Retina (tissue), 1 donor: Measurements from ENCODE around the gene CHKA.
"Not testable (repeated sequence)": the region's sequence is repeated elsewhere in the genome, so short reads cannot be mapped to it uniquely, and the experiment has no call there.

Experiments
- DNase-seq: peaks from one replicate; pipeline ENCODE4 v3.0.0-alpha.2; 2016

CHKA gene

DNA sequence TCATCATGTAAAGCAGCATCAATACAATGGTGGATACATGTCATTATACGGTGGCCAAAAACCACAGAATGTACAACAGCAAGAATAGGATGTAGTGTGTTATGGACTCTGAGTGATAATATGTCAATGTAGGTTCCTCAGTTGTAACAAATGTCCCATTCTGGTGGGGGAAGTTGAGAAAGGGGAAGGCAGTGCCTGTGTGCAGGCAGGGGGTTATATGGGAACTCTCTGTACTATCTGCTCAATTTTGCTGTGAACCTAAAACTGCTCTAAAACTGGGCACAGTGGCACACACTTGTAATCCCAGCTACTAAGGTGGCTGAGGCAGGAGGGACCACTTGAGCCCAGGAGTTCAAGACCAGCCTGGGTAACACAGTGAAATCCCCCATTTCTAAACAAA, 5.9 kb downstream of the CHKA start:
- DNase-seq: no peak

DNA sequence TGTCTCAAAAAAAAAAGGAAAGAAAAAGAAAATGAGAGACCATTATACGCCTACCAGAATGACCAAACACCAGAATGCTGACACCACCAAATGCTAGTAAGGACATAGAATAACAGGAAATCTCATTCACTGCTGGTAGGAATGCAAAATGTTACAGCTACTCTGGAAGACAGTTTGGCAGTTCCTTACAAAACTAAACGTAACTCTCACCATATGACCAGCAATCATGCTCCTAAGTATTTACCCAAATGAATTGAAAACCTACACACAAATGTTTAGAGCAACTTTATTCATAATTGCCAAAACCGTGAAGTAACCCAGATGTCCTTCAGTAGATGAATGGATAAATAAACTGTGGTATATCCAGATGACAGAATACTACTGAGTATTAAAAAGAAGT, 7.2 kb downstream of the CHKA start:
- no peak for DNase-seq

DNA sequence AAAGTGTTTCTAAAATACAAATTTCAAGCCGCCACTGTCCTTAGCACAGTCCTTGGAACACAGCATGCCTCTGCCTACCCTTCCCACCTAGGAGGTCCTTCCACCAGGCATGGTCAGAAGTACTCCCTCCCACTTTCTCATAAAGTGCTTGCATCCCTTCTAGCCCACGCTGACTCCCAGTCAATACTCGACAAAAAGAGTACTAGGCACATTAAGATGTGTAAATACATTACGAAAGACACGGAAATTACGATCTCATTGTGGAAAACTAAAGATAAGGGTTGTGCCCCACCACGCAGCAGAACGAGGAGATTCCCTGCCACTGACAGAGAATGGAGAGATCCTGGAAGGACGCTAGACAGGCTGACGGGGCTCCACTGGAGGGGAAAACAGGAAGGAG, 13.5 kb downstream of the CHKA start:
- no peak for DNase-seq

DNA sequence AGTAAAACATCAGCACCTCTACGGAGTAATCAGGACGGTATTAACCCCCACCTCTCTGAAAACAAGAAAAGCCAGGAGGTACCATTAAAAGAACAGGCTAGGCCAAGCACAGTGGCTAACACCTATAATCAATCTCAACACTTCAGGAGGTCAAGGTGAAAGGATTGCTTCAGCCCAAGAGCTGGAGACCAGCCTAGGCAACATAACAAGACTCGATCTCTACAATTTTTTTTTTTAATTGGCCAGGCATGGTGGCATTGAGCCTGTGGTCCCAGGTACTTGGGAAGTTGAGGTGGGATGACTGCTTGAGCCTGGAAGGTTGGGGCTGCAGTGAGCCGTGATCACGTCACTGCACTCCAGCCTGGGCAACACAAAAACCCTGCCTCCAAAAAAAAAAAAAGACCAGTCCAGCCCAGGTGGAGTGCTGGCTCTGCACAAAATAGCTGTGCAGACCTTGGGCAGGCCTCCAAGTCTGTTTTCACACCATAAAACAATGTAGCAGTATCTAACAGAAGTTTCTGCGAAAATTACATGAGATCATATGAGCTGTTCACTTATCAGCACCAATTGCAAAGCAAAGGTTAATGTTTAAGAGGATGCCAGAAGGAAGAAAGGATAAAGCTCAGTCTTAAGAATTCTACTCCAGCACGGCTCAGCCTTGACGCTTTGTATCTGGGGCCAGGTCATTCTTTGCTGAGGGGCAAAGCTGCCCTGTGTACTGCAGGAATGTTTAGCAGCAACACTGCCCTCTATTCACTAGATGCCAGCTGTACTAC, 14.8 kb downstream of the CHKA start:
- no peak for DNase-seq

DNA sequence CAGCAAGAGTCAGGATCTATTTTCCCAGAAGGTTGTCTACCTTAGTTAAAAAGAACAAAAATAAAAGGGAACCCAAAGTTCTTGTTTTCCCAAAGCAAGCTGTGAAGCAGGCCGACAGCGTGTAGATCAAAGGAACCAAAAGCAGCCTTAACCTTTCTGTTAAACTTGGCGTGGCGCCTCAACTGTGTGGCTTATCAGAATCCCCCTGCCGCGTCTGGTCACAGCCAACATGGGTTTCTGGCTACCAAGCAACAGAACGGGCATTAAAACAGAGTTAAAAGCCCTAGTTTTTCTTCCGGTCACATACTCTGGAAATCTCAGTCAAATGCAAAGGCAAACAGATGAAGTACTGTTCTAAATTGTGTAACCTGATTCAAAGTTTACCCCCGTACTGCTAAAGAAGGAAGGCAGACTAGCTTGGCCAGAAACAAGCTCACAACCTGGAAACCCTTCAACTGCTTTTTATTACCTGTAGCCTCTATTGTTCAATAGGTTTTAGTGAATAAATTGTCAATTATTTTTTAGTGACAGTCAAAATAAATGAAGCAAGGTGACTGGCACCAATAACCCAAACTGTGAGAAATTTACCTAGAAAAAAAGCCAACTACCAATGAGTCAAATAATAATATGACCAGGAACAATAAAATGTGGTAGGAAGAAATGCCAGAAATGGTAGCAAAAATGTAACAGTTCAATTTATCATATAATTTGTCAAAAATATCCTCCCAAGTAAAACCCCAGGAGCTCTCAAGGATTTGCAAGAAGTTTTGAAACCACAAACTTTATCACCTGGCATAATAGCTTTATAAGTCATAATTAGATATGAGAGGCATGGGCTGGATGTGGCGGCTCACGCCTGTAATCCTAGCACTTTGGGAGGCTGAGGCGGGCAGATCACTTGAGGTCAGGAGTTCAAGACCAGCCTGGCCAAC, 21.4 kb downstream of the CHKA start:
- DNase-seq: no peak

DNA sequence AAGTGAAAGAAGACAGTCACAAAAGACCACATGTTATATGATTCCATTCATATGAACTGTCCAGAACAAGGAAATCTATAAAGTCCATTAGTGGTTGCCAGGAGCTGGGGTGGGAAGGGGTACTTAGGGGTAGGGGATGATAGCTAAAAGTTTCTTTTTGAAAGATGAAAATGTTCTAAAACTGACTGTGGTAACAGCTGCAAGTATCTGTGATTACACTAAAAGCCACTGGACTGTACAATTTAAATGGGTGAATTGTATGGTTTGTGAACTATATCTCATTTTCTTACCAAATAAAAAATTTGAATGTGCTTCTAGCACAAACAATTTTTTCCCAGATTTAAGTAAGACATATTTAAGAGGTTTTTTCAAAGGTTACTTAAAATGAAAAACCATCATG, 22.1 kb downstream of the CHKA start:
- no peak for DNase-seq

DNA sequence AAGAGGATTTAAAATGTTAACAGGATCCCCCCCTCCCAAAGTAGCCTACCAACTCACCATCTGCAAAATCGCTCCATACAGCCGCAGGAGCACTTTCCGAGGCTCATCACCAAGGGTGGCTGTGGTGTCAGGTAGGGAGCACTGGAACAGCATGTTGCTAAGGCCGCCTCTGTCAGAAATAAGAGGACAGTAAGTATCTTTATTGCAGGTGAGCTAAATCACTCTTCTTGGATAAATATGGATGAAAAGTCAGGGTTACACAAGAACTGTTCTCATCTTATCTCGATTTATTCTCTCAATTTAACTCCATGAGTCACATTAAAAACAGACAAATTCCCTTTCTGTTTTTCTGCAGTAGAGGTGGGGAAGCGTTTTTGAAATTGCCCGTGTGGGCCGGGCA, 24.2 kb downstream of the CHKA start:
- DNase-seq: no peak

DNA sequence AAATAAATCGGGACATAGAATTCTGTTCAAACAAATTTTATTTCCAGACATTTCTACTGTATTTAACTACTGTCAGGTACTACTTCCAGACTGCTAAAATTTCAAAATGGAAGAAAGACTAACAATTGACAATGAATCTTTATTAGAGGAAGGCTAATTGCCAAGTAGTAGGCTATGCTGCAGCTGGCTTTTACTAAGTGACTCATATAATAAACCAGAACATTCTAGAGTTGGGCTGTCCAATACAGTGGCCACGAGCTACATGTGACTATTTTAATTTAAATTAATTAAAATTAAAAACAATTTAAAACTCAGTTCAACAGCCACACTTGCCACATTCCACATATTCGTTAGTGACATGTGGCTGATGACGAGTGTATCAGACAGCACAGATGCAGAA, 27.6 kb downstream of the CHKA start:
- DNase-seq: no peak

DNA sequence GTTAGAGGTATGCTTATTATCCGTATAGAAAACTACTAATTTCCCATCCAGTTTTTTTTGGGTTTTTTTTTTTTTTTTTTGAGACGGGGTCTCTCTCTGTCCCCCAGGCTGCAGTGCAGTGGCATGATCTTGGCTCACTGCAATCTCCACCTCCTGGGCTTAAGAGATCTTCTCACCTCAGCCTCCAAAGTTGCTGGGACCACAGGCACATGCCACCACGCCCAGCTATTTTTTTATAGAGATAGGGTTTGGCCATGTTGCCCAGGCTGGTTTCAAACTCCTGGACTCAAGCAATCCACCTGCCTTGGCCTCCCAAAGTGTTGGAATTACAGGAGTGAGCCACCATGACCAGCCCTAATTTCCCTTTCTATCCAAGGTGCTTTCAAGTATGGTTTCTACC, 28.2 kb downstream of the CHKA start:
- DNase-seq: not testable (repeated sequence)

DNA sequence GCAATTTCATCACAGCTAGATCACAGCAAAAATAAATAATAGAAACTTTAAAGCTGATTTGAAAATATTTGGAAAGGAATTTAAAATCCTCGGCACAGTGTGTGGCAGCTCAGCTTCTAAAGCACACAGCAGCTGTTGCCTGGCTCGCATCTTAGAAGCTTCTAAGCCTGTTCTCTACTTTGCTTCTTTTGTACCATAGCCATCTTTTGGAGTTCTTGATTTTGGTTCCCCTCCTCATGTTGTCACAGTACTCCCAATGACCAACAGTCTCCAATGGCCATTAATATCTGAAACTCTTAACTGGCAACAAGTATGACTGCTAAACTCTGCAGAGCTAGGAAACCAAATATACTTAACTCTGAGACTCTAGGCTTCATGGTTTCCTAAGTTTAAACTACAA, 28.8 kb downstream of the CHKA start:
- DNase-seq: no peak

DNA sequence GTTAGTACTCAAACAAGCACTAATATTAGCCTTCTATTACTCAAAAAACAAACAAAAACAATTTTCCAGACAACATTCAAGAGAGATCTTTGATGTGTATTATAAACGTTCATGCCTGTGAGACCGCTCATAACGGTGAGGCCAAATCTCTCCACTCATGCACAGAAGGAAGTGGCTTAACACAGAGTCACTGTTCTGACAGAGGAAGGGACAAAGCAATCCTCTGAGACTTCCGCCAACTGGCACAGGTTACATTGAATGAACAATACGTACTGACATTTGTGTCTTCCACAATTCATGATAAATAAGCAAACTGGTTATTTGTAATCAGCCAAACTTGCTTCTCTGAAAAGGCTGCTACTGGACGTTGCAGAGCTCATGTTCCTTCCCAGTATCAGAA, 30.5 kb downstream of the CHKA start:
- DNase-seq: no peak

DNA sequence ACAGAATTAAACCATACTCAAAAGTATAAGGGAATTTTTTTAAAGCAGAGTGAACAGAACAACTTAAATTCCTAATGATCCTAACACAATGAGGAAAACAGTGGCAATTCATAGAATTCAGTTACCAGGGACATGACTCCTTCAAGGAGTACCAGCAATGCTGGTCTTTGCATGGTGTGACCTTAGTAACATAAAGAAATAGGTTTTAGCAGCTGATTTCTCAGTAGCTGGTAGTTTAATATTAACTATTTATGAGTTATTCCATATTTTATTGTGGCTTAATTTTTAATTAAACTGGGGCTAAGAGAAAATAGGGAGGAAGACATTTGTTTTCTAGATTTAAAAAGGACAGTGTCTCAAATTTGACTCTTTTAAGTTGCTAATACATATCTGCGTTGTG, 30.9 kb downstream of the CHKA start:
- no peak for DNase-seq

DNA sequence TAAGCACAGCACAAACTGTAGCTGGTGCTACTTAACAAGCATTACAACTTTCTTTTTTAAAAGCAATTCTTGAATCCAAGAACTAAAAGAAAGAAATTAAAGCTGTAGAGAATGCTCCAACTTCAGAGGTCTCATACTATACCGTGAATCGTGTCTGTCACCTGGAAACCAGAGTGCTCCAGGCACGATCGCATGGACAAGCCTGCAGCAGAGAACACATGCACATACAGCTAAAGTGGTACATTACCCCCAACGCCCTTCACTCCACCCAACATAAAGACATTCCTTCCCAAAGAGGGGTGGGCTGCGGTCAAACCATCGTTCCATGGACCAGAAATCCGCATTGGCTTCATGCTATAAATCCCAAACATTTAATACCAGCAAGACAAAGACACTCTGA, 31.5 kb downstream of the CHKA start:
- DNase-seq: no peak

DNA sequence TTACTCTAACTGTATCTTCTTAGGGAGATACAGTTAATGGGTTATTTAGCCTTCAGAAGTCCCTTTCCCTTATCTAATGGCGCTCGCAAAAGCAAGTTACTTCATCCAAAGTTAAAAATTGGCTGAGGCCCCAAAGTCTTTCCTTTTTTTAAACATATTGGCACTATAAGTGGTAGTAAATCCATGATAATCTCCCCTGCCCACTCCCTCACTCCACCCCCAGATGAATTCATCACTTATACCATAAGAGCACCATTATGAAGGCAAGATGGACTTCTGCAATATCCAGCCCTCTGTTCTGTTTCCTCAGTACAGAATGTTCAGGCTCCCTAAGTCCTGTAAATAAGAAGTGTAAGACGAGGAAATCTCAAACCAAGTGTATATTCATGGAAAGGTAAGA, 37.7 kb downstream of the CHKA start:
- DNase-seq: no peak

DNA sequence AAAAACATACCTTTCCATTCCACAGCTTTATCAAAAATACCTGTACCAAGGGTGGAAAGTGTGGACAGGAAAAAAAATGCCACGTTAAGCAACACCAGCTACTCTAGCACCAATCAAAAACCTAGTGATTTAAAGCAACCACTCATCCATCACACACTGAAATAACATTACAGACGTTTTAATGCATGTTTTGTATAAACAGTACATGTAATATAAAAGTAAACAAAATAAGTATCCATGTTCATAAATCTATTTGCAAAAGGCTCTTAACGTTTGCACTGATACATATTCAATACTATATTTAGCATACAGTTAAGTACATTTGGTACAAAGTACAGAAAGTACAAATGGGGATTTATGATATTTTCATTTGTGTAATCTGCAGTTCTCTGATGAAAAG, 38.7 kb downstream of the CHKA start:
- DNase-seq: no peak

DNA sequence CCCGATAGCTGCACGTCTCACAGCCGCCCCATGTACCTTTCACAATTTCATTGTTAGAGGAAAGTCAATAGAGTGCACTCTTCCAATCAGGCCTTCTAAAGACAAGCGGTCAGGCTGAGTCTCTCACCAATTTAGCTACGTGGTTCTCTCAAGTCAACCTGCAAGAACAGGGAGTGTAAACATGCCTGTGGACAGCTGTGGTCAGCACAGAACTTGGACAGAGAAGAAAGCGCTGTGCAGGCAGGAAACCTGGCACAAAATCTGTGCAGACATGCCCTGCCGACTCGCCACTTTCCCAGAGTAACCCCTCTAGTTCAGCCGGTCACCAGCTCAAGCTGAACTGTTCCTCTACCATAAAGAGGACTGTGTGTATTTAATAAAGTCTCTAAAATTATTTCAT, 39.5 kb downstream of the CHKA start:
- DNase-seq: no peak

DNA sequence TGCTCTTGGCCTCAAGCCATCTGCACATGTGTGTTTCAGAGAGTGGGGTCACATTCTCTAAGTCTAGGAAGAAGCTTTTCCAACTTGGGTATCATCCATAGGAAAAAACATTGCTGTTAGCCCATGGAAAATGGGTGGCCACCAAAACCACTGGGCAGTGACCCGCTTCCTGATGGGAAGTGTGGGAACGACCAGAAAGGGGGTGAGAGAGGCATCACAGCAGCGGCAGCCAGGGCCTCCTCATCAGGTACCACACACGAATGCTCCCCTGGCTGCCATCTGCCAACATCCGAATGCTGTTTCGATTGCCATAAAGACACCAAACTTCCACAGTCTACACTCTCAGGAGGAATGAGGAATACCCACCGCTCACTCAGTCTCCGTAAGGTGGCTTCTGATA, 40.3 kb downstream of the CHKA start:
- no peak for DNase-seq

DNA sequence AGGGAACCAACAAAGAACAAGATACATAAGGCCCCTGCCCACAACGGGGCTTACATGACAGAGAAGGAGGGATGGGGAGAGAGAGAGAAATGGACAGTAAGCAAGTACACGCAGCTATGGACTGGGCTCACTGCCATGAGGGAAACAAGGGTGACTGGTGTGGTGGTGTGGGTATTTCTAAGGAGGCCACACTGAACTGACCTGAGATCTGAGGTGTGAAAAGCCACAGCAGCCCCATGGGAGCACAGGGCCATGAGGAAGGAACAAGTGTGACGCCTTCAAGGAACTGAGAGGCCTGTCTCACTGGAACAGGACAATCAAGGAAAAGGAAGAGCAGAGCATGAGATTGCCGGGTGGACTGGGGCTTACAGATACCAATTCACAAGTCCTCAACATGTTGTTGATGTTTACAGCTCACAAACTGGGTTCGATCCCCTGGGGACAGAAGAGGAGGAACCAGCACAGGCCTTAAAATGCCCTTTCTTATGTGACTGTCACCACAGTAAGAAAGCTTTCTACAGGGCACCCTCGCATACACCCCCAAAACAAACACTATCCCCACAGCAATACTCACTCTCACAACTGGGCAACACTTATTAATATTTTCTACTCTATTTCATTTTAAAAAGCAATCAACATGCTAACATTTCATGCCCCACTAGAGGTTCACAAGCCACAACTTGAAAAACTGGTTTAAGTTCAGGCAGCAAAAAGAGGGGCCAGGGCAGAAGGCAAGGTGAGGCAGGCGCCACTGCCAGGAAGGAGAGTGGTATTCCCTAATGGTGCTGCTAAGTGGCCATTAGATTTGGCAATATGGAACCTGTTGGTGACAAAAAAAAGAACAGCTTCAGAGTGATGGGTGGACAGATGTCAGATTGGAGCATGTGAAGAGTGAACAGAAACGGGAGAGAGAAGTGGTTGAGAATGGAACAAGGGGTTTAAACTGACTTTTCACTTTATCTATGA, 43.3 kb downstream of the CHKA start:
- no peak for DNase-seq

DNA sequence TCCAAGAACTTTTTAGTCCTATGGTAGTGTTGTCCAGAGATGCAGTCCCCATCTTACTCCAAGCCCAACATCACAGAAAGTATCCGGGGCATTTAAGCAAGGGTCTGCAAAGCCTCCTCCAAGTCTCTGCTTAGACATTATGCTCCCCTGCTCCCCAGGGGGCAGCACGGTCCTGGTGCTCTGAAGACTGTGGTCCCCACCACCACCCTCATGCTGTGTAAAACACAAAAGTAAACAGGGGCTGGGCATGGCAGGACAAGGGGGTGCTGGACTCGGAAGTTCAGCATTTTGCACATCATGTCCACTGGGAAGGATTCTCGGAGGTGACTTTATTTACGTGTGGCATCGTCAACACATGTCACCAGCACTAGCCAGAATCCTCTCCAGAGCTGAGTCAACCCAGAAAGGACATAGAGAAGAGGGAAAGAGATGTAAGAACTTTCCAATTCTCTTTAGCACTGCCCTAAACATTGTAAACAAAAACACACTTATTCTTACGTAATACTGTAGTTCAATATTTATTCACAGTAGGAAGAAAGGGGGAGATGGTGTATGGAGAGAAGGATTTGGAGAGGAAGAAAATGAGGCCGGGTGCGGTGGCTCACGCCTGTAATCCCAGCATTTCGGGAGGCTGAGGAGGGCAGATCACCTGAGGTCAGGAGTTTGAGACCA, 44.7 kb downstream of the CHKA start:
- no peak for DNase-seq

DNA sequence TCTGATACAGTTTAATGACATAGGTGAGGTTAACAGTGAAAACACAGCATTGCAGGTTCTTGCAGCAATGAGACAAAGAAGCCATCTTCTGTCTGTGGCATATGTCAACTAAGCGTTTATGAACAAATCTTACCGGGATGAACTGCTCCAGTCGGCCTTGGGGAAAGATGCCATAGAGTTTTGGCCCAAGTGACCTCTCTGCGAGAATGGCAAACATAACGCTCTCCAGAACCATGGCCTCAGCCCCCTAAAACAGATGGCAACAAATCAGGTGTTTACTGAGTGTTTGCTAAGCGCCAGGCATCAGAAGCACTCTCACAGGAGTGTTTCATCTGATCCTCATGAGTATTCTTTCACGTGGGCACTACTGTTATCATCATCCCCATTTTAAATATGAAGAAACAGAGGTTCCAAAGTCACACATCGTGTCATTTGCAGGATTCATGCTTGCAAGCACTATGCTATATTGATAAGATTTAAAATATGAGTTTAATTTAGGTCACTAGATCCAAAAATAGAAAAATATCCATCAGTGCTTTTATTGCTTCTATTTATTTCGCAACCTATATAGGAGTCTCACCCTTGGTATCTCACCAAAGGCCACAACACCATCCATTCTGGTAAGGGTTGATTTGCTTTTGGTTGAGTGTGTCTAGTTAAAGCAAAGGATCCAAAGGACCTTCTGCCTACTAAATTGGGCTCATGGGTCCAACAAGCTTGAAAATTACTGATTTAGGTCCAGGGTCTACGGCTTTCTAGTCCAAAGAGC, 46.4 kb downstream of the CHKA start:
- DNase-seq: no peak

DNA sequence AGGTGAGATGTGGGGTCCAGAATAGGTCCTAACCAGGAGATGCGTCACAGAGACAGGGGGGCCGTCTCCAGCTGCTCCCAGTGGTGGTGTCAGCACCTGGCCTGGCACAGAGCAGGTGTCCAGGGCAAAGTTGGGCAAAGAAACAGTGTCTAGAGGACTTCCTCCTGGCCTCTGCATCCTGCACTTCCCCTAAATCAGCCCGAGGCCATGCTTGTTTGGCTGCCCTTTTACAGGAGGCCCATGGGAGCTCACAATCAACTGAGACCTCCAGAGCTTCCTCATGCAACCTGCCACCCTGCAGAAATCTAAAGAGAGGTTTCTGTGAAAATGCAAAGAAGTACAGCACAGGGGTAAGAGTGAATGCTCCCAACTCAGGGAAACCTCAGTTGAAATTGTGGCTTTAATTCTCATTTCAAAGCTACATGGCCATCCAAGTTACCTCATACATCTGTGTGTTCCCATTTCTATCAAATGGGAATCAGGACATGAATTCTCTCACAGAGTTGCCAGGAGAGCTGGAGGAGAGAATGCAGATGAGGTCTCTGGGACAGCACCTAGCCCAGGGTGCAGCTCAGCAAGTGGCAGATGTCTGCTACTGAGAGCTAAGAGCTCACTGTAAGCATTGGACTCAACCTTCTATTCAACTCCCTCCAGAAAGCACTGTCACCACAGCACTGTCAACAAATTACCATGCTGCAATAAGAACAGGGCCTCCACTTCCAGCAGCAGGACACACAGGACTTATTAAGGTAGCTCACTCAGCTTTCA, 49.7 kb downstream of the CHKA start:
- no peak for DNase-seq
